Activated CD4-positive, alpha-beta T cell treated with anti-CD3 and anti-CD28 coated beads, Interleukin-2, amount 50 U/mL, for 16 hours (primary cell): Measurements from ENCODE around the gene UBE2I.

Experiments used
- DNase-seq: peaks from one replicate; pipeline ENCODE4 v3.0.0-alpha.2; 2020

Gene UBE2I

GRCh38 chr16:1330931-1331711 lies 21.7 kb downstream of the UBE2I start:
- no peak for DNase-seq

GRCh38 chr16:1331712-1332617 lies 22.5 kb downstream of the UBE2I start:
- DNase-seq, result peak; percentile 37

GRCh38 chr16:1332618-1333148 lies 23.2 kb downstream of the UBE2I start:
- DNase-seq, result no peak

- DNase-seq, result peak; percentile 44
Measured at GRCh38 chr16:1333149-1333812, 23.8 kb downstream of the UBE2I start, which contains the start of gene BAIAP3. TSS of gene BAIAP3 (plus strand) at chr16:1333645. CDS start at chr16:1338550, 4,905 bp downstream.

- DNase-seq, result no peak
Measured at GRCh38 chr16:1333854-1334700, 24.6 kb downstream of the UBE2I start.

- DNase-seq, result no peak
Measured at GRCh38 chr16:1334739-1335138, 25.3 kb downstream of the UBE2I start.

GRCh38 chr16:1335211-1335971 lies 26.0 kb downstream of the UBE2I start:
- no peak for DNase-seq

GRCh38 chr16:1335996-1336395 lies 26.6 kb downstream of the UBE2I start:
- no peak for DNase-seq

GRCh38 chr16:1336619-1337018 lies 27.2 kb downstream of the UBE2I start:
- no peak for DNase-seq

- no peak for DNase-seq
Measured at GRCh38 chr16:1337486-1337885, 28.1 kb downstream of the UBE2I start.

GRCh38 chr16:1338119-1338730 lies 28.8 kb downstream of the UBE2I start:
- DNase-seq, result no peak

GRCh38 chr16:1338855-1339675 lies 29.6 kb downstream of the UBE2I start:
- DNase-seq, result no peak

GRCh38 chr16:1340730-1341494 lies 31.5 kb downstream of the UBE2I start:
- no peak for DNase-seq

- DNase-seq, result no peak
Measured at GRCh38 chr16:1341495-1342420, 32.3 kb downstream of the UBE2I start.

- DNase-seq, result peak; percentile 98
Measured at GRCh38 chr16:1342526-1343427, 33.3 kb downstream of the UBE2I start.

- no peak for DNase-seq
Measured at GRCh38 chr16:1343428-1344242, 34.2 kb downstream of the UBE2I start.
